SU-DHL-6 (cell line): ENCODE measurements around the gene INPP5E.

Experiments
- H2AFZ ChIP-seq: fragments of 200-600 bp; sonication (generic); 2 replicates; pipeline ENCODE4 v1.6.1; 2014; ENCODE audit warnings: low read depth, mild to moderate bottlenecking, moderate library complexity, mixed read lengths, antibody characterized with exemption, low read length; ENCODE audit not compliant: severe bottlenecking
- H3F3A ChIP-seq: fragments of 200-600 bp; shearing (Covaris generic); 2 replicates; pipeline ENCODE4 v1.6.0; 2016; ENCODE audit warnings: antibody characterized with exemption, mild to moderate bottlenecking; ENCODE audit not compliant: insufficient read depth
- H3K27ac ChIP-seq: fragments of 200-600 bp; sonication (generic); 2 replicates; pipeline ENCODE4 v1.5.1; 2016; ENCODE audit warnings: low read depth, mild to moderate bottlenecking, low read length, moderate library complexity, mixed read lengths
- H3K27me3 ChIP-seq: fragments of 200-600 bp; sonication (generic), shearing (Covaris generic); 2 replicates; pipeline ENCODE4 v1.6.0; 2014; ENCODE audit warnings: mild to moderate bottlenecking, low read length
- H3K36me3 ChIP-seq: fragments of 200-600 bp; sonication (generic); 2 replicates; pipeline ENCODE4 v1.6.1; 2014; ENCODE audit warnings: mild to moderate bottlenecking, low read length, mixed read lengths
- H3K4me2 ChIP-seq: fragments of 300-600, 200-600 bp; shearing (Covaris generic), sonication (generic); 2 replicates; pipeline ENCODE4 v1.6.0; 2014; ENCODE audit warnings: low read length, low read depth, mild to moderate bottlenecking; ENCODE audit not compliant: poor library complexity, severe bottlenecking
- H3K4me3 ChIP-seq: fragments of 200-600 bp; sonication (generic); 2 replicates; pipeline ENCODE4 v1.5.1; 2014; ENCODE audit warnings: antibody characterized with exemption, low read length, mild to moderate bottlenecking, mixed read lengths; ENCODE audit not compliant: insufficient read depth, poor library complexity, severe bottlenecking
- H3K79me2 ChIP-seq: fragments of 200-600 bp; sonication (generic); 2 replicates; pipeline ENCODE4 v1.6.1; 2014; ENCODE audit warnings: mild to moderate bottlenecking, low read length, moderate library complexity; ENCODE audit not compliant: insufficient read depth
- H3K9ac ChIP-seq: fragments of 200-600 bp; sonication (generic); 2 replicates; pipeline ENCODE4 v1.7.0; 2014; ENCODE audit warnings: mild to moderate bottlenecking, low read length
- H3K9me2 ChIP-seq: fragments of 200-600 bp; sonication (generic); replicated peaks from 2 replicates; pipeline ENCODE4 v1.6.1; 2014; ENCODE audit warnings: low read length; ENCODE audit not compliant: insufficient read depth
- H3K9me3 ChIP-seq: fragments of 200-600 bp; sonication (generic); 2 replicates; pipeline ENCODE4 v1.6.1; 2014; ENCODE audit warnings: low read length, mixed read lengths; ENCODE audit not compliant: insufficient read depth
- H4K20me1 ChIP-seq: fragments of 200-600 bp; sonication (generic); 2 replicates; pipeline ENCODE4 v1.6.1; 2014; ENCODE audit warnings: low read depth, mild to moderate bottlenecking, antibody characterized with exemption, low read length, moderate library complexity, mixed read lengths
- CTCF ChIP-seq: fragments of 200-600 bp; sonication (generic); IDR thresholded peaks from one replicate; pipeline ENCODE4 v1.5.1; 2017; ENCODE audit warnings: antibody characterized with exemption, mild to moderate bottlenecking, low read length, moderate library complexity; ENCODE audit not compliant: insufficient read depth, poor library complexity, severe bottlenecking
- EZH2phosphoT487 ChIP-seq: fragments of 200-600 bp; sonication (generic), shearing (Covaris generic); conservative IDR thresholded peaks from 2 replicates; pipeline ENCODE4 v1.6.1; 2018; ENCODE audit warnings: mild to moderate bottlenecking, antibody characterized with exemption, low read length, moderate library complexity, mixed read lengths

INPP5E gene

GRCh38 chr9:136433043-136433715 lies 6.5 kb downstream of the INPP5E start:
- Histone ChIP-seq H3K9me2 (no peaks in the 10 kb centered on the region), H3K36me3 (no peaks in the 10 kb centered on the region), H3K4me2 (no peak overlapping the region), H3K27ac (no peak overlapping the region), H3K4me3 (no peak overlapping the region), H3K79me2 (peaks cover 16% of the 10 kb centered on the region), H3F3A (no peaks in the 10 kb centered on the region), H4K20me1 (no peaks in the 10 kb centered on the region), H3K9me3 (no peaks in the 10 kb centered on the region), H3K27me3 (no peaks in the 10 kb centered on the region), H3K9ac (no peak overlapping the region), H2AFZ (no peak overlapping the region)
- TF ChIP-seq CTCF (no peak), EZH2phosphoT487 (no peak)

- H3K27me3 ChIP-seq = no peaks in the 10 kb centered on the region
- no peak overlapping the region for H3K27ac ChIP-seq
- H3K36me3 ChIP-seq = no peaks in the 10 kb centered on the region
- no peak overlapping the region for H3K4me3 ChIP-seq
- H3K4me2 ChIP-seq = no peak overlapping the region
- H3F3A ChIP-seq = no peaks in the 10 kb centered on the region
- peaks cover 11% of the 10 kb centered on the region for H3K79me2 ChIP-seq
- TF ChIP-seq EZH2phosphoT487 (no peak), CTCF (no peak)
- H4K20me1 ChIP-seq = no peaks in the 10 kb centered on the region
- no peaks in the 10 kb centered on the region for H3K9me3 ChIP-seq
- H2AFZ ChIP-seq = no peak overlapping the region
- H3K9me2 ChIP-seq = no peaks in the 10 kb centered on the region
- H3K9ac ChIP-seq = no peak overlapping the region
Measured at GRCh38 chr9:136432591-136432990, 7.1 kb downstream of the INPP5E start.

- Histone ChIP-seq H3K9me2 (no peaks in the 10 kb centered on the region), H3K9ac (no peak overlapping the region), H3K9me3 (no peaks in the 10 kb centered on the region), H3K79me2 (peaks cover 5% of the 10 kb centered on the region), H3K27ac (no peak overlapping the region), H4K20me1 (no peaks in the 10 kb centered on the region), H3K27me3 (no peaks in the 10 kb centered on the region), H3K4me3 (no peak overlapping the region), H3K36me3 (no peaks in the 10 kb centered on the region), H3F3A (no peaks in the 10 kb centered on the region), H3K4me2 (no peak overlapping the region), H2AFZ (no peak overlapping the region)
- TF ChIP-seq EZH2phosphoT487 (no peak), CTCF (no peak)
Measured at GRCh38 chr9:136431782-136432350, 7.8 kb downstream of the INPP5E start.
